Subcutaneous adipose tissue (tissue), 4 donors: ENCODE measurements around the gene OLFML2B. TPM values are rescaled to one million over a fixed set of nuclear protein-coding genes. Genes with fewer than 3 reads are reported as not detected.

Source experiments
- total RNA-seq, 4 donors: library from RNA; depleted of rRNA; stranded (reverse); fragments of >200 nt; gene quantifications; one replicate each; pipeline ENCODE4 v1.1.0, GENCODE V29; 2016
- TF ChIP-seq, protein P1 (sequence below): fragments of 450-650 bp; IDR thresholded peaks from one replicate; pipeline ENCODE4 v1.5.1; 2016; ENCODE audit warnings: low read depth, mild to moderate bottlenecking, control low read depth, antibody characterized with exemption, moderate library complexity

The OLFML2B gene
- total RNA-seq, 4 donors from 2014 or later, result 5.8 to 43.3 (median 9.6) TPM

GRCh38 chr1:161940866-161941591 is 82.6 kb downstream of the OLFML2B start:
- TF ChIP-seq, protein P1, sequence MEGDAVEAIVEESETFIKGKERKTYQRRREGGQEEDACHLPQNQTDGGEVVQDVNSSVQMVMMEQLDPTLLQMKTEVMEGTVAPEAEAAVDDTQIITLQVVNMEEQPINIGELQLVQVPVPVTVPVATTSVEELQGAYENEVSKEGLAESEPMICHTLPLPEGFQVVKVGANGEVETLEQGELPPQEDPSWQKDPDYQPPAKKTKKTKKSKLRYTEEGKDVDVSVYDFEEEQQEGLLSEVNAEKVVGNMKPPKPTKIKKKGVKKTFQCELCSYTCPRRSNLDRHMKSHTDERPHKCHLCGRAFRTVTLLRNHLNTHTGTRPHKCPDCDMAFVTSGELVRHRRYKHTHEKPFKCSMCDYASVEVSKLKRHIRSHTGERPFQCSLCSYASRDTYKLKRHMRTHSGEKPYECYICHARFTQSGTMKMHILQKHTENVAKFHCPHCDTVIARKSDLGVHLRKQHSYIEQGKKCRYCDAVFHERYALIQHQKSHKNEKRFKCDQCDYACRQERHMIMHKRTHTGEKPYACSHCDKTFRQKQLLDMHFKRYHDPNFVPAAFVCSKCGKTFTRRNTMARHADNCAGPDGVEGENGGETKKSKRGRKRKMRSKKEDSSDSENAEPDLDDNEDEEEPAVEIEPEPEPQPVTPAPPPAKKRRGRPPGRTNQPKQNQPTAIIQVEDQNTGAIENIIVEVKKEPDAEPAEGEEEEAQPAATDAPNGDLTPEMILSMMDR, result no peak

GRCh38 chr1:161936786-161937185 is 86.9 kb downstream of the OLFML2B start:
- TF ChIP-seq, protein P1, result no peak

DNA sequence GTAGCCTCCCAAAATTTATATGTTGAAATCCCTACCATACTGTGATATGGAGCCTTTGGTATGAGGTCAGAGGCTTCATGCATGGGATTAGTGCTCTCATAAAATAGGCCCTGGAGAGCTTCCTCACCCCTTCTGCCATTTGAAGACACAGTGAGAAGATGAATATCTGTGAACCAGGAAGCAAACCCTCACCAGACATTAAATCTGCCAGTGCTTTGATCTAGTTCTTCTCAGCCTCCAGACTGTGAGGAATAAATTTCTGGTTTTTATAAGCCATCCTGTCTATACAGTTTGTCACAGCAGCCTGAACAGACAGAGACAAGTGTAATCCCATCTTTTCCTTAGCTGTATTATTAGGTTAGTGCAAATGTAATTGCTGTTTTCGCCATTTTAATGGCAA is 88.4 kb downstream of the OLFML2B start:
- TF ChIP-seq, protein P1, result no peak

DNA sequence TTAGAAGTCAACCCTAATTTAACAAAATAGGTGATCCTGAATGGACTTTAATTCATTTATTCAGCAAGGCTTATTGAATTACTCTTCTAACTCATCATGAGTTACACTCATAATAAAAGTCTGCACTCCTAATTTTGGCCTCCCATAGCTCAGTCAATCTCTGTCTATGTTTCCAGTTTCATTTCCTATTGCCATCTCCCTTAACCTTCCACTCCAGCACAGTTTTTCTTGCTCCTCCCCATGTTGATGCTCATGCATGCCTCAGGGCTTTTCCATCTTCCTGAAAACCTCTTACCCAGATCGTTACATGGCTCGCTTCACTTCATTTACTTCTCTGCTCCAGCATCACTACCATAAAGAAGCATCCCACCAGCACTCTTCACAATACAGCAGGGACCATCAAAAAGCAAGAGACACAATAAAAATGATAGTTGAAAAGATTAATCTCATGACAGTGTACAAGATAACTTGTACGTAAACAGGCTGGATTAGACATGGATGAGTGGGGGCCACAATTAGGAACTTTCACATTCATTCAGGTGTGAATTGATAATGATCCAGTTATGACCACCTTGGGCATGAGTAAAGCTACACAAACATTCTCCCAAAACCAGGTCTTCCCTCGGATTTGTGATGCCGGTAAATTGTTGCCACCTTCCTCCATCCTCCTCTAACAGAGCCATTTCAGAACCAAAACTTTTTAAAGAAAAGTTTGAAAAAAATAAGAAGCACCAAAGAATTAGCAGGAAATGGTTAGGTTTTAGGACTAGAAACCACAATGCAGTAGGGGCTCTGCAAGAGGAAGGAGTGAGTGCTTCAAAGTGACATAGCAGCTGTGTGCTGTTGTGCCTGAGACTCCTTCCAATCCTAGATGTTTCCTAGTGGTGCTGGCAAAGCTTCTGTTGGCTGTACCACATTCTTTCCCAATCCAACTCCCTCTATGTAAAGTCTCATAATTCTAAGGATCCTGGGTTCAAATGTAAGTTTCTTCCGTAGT is 89.8 kb downstream of the OLFML2B start:
- TF ChIP-seq, protein P1, result no peak

Other genes with a start within 250 kb of the OLFML2B start
- gene NOS1AP, start 45.8 kb upstream of the OLFML2B start, total RNA-seq, result 1 to 10 TPM in 2 of 4 donors, under 1 TPM in 2; 0.51 to 5.1 (median 0.96) TPM